Ishikawa (cell line): ENCODE data around the gene MAPK8IP1.

Experiments
- CREB1 ChIP-seq: IDR thresholded peaks from 2 replicates; pipeline ENCODE4 v1.6.1; 2012; ENCODE audit warnings: low read depth
- EGR1 ChIP-seq: IDR thresholded peaks from 2 replicates; pipeline ENCODE4 v1.6.1; 2012
- TF ChIP-seq, protein P1 (sequence below): IDR thresholded peaks from 2 replicates; pipeline ENCODE4 v1.6.1; 2012; ENCODE audit warnings: low read depth, mild to moderate bottlenecking

DNA sequence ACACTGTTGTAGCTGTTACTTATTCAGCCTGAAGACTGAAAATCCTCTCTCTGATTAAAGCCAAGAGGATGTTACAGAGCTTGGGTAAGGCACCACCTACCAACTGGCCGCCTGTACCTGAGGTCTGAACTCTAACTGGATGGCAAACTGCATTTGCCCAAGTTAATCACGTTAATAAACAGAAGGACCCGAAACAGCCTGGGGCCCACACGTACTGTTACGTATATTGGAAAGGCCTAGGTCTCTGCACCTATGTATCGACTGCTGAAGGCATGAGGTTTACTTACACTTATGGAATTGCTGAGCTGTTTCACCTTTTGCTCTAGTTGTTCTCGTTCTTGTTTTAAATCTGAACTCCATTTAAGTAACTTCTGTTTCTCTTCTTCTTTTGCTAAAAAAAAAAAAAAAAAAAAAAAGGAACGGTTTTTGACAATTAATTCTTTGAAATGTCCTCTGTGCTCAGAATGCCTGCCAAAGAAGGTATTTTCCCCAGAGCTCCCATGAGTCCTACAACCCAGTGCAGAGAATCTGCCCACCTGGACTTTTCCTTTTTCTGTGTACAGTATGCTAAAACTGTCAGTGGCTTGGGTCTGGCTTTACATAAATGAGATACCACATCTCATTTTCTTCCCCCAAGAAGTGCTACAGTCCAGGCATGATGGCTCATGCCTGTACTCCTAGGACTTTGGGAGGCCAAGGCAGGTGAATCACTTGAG is 50.1 kb downstream of the MAPK8IP1 start:
- TF ChIP-seq, protein P1, sequence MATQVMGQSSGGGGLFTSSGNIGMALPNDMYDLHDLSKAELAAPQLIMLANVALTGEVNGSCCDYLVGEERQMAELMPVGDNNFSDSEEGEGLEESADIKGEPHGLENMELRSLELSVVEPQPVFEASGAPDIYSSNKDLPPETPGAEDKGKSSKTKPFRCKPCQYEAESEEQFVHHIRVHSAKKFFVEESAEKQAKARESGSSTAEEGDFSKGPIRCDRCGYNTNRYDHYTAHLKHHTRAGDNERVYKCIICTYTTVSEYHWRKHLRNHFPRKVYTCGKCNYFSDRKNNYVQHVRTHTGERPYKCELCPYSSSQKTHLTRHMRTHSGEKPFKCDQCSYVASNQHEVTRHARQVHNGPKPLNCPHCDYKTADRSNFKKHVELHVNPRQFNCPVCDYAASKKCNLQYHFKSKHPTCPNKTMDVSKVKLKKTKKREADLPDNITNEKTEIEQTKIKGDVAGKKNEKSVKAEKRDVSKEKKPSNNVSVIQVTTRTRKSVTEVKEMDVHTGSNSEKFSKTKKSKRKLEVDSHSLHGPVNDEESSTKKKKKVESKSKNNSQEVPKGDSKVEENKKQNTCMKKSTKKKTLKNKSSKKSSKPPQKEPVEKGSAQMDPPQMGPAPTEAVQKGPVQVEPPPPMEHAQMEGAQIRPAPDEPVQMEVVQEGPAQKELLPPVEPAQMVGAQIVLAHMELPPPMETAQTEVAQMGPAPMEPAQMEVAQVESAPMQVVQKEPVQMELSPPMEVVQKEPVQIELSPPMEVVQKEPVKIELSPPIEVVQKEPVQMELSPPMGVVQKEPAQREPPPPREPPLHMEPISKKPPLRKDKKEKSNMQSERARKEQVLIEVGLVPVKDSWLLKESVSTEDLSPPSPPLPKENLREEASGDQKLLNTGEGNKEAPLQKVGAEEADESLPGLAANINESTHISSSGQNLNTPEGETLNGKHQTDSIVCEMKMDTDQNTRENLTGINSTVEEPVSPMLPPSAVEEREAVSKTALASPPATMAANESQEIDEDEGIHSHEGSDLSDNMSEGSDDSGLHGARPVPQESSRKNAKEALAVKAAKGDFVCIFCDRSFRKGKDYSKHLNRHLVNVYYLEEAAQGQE: no peak
- TF ChIP-seq CREB1 (no peak), EGR1 (no peak)
